ENCODE data around the gene DLG2.

DLG2 gene

GRCh38 chr11:84524422-84525051, 1102.6 kb downstream of the DLG2 start:
- DNase-seq (ENCODE audit: low read depth) = peak; percentile 13
- no peak overlapping the region for H3K4me3 ChIP-seq (ENCODE audit: low read depth, low read length)

GRCh38 chr11:84522331-84522730, 1104.8 kb downstream of the DLG2 start:
- DNase-seq (ENCODE audit: low read depth) = peak; percentile 41
- no peak overlapping the region for H3K4me3 ChIP-seq (ENCODE audit: low read depth, low read length)

- H3K4me3 ChIP-seq (ENCODE audit: low read depth, low read length) = no peak overlapping the region
Measured at GRCh38 chr11:84518631-84519183, 1108.4 kb downstream of the DLG2 start.

GRCh38 chr11:84514436-84514835, 1112.7 kb downstream of the DLG2 start:
- DNase-seq (ENCODE audit: low read depth) = no peak
- no peak overlapping the region for H3K4me3 ChIP-seq (ENCODE audit: low read depth, low read length)

More at GRCh38 chr11:84518631-84519183, 1108.4 kb downstream of the DLG2 start:
- no peak for DNase-seq (ENCODE audit: low read depth)

DNA sequence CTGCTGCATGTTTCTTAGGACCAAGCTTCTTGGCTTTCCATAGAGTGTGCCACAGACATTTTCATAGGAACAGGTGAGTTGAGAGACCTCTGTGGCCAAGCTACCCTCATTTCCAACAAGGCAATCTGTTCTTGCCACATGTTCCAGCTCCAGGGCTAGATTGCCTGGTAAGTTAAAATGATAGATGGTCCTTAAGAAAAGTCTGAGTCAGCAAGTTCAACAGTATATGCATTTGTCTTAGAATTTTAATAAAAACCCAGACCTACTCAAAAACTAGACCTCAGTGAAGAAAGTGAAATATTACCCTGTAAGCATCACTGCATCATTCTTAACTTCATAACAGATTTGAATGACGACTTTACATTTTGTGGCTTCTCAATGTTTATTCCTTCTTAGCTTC, 1123.6 kb downstream of the DLG2 start:
- DNase-seq (ENCODE audit: low read depth) = no peak
- H3K4me3 ChIP-seq (ENCODE audit: low read depth, low read length) = no peak overlapping the region

GRCh38 chr11:84501750-84502149, 1125.4 kb downstream of the DLG2 start:
- DNase-seq (ENCODE audit: low read depth) = no peak
- H3K4me3 ChIP-seq (ENCODE audit: low read depth, low read length) = no peak overlapping the region

- peak; percentile 82 for DNase-seq (ENCODE audit: low read depth)
- H3K4me3 ChIP-seq (ENCODE audit: low read depth, low read length) = no peak overlapping the region
Measured at GRCh38 chr11:84497981-84498411, 1129.1 kb downstream of the DLG2 start.

GRCh38 chr11:84497181-84497580, 1130.0 kb downstream of the DLG2 start:
- no peak for DNase-seq (ENCODE audit: low read depth)
- H3K4me3 ChIP-seq (ENCODE audit: low read depth, low read length) = no peak overlapping the region

DNA sequence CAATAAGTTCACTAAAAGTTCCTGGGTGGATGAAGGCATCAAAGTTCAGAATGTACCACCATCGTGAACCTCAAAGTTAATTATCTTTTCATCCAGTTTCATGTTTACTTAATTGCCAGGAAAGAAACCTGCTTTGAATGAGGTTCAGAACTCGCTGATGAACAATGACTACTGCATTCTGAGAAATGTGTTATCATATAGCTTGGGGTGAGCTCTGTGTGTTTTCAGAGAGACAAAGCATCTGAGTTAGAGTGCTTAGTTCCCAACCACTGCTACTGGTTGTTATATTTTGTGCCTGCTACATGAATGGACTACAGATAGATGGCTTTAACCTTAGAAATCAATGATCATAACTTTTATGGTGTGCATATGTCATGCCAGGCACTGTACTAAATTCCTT, 1131.0 kb downstream of the DLG2 start:
- no peak overlapping the region for H3K4me3 ChIP-seq (ENCODE audit: low read depth, low read length)
- no peak for DNase-seq (ENCODE audit: low read depth)

GRCh38 chr11:84480131-84480530, 1147.0 kb downstream of the DLG2 start:
- no peak overlapping the region for H3K4me3 ChIP-seq (ENCODE audit: low read depth, low read length)
- no peak for DNase-seq (ENCODE audit: low read depth)

- H3K4me3 ChIP-seq (ENCODE audit: low read depth, low read length) = no peak overlapping the region
- no peak for DNase-seq (ENCODE audit: low read depth)
Measured at GRCh38 chr11:84476581-84476980, 1150.6 kb downstream of the DLG2 start.

DNA sequence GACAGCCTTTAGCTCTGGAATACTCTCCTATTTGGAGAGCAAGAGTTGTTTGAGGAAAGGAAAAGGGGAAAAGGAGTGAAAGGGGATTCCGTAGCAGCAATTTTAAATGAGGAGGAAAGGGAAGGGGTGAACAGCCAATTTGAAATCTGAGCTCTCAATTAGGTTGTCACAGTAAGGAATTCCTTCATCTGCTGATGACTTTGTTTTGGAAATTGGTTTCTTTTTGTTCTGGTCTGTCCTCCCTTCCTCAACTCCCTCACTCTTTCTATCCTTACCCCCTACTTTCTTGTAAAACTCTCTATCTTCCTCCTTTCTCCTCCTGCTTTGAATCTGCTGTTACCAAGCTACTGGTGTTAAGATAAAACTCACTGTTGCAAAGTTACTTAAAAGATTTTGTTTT, 1155.6 kb downstream of the DLG2 start:
- H3K4me3 ChIP-seq (ENCODE audit: low read depth, low read length) = no peak overlapping the region
- no peak for DNase-seq (ENCODE audit: low read depth)

- no peak overlapping the region for H3K4me3 ChIP-seq (ENCODE audit: low read depth, low read length)
- no peak for DNase-seq (ENCODE audit: low read depth)
Measured at GRCh38 chr11:84468235-84468634, 1158.9 kb downstream of the DLG2 start.

DNA sequence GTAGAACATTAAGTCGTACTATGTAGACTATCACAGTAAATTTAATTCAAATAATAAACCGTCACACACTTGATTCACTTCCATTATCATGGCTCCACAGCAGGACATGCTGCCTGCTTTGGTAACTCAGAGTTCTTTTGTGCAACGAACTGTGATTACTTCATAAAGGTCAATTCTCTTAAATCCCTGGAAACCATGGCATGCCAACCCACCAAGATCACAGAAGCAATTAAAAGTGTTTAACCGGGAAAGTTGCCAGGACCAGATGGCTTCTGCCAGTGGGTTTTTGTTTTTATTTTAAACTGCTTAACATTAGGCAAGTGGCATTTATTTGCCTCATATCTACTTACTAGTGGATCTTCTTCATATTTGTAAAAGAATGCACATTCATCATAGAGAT, 1162.1 kb downstream of the DLG2 start:
- H3K4me3 ChIP-seq (ENCODE audit: low read depth, low read length) = no peak overlapping the region
- DNase-seq (ENCODE audit: low read depth) = peak; percentile 62

- no peak for DNase-seq (ENCODE audit: low read depth)
- H3K4me3 ChIP-seq (ENCODE audit: low read depth, low read length) = no peak overlapping the region
Measured at GRCh38 chr11:84455691-84456090, 1171.5 kb downstream of the DLG2 start.

- DNase-seq (ENCODE audit: low read depth) = no peak
- H3K4me3 ChIP-seq (ENCODE audit: low read depth, low read length) = no peak overlapping the region
Measured at GRCh38 chr11:84452211-84452610, 1174.9 kb downstream of the DLG2 start.

DNA sequence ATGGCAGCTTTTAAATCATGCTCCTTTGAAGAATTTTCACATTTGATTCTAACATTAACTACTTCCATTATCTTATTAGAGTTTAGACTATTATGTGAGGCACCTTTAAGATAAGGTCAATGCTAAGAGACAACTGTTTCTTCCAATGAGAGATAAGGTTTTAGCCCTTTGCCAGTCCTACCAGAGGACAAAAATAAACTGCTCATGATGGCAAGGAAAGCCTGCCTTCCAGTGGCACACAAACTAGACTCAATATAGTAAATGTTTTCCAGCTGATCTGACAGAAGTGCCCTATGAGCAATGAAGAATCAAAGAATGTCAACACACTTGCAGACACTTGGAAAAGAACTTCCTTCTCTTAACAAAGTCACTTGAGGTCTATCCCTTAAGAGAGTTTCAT, 1188.6 kb downstream of the DLG2 start:
- no peak for DNase-seq (ENCODE audit: low read depth)
- H3K4me3 ChIP-seq (ENCODE audit: low read depth, low read length) = no peak overlapping the region

- peak overlapping the region; percentile 31 for H3K4me3 ChIP-seq (ENCODE audit: low read depth, low read length)
- DNase-seq (ENCODE audit: low read depth) = no peak
Measured at GRCh38 chr11:84437071-84437980, 1189.8 kb downstream of the DLG2 start.

DNA sequence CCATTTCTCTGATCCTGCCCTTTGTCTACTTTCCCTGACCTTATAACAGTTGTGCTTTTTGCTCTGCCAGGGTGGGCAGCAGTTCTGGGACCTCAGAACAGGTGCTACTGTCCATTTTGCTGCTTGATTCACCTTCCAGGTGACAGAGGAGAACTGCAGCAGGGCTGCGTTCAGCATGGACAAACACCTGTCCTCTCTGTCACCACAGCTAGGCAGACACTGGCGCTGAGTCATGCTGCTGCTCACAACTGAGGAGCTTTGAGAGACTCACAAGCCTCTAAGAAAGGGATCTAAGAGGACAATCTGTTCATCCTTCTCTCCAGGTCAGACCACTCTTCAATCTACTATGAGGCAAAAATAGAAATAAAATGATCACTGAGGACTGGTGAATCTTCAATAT, 1196.5 kb downstream of the DLG2 start:
- H3K4me3 ChIP-seq (ENCODE audit: low read depth, low read length) = no peak overlapping the region
- DNase-seq (ENCODE audit: low read depth) = no peak

DNA sequence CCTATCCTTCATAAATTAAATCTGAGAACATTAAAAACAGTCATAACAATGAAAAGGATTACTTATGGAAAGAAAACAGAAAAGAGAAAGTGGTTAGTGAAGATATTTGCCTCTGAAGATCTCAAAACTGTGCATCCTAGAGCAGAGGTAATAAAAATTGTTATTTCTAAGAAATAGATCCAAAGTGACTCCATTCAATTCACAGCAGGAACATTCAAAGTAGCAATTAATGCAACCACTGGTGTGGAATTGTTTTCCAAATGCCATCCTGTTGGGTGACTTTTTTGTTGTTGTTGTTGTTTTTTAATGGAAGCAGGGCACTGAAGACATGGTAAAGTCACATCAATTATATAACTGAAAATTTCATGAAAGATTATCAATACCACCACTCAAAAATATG, 1201.5 kb downstream of the DLG2 start:
- no peak for DNase-seq (ENCODE audit: low read depth)
- H3K4me3 ChIP-seq (ENCODE audit: low read depth, low read length) = no peak overlapping the region

GRCh38 chr11:84420271-84420670, 1206.9 kb downstream of the DLG2 start:
- peak; percentile 39 for DNase-seq (ENCODE audit: low read depth)
- no peak overlapping the region for H3K4me3 ChIP-seq (ENCODE audit: low read depth, low read length)
